ENCODE results near the gene H1-8. TPM values are rescaled to one million over a fixed set of nuclear protein-coding genes. Genes with fewer than 3 reads are reported as not detected.

H1-8 gene
- total RNA-seq, 4 donors from 2014 or later, result not detected

- Histone ChIP-seq H3K4me3 (no peak overlapping the region), H3K27me3 (no peaks in the 10 kb centered on the region), H3K36me3 (no peaks in the 10 kb centered on the region), H3K9me3 (no peaks in the 10 kb centered on the region), H3K27ac (peak overlapping the region in 3 of 4 donors; percentile 12 to 83 (median 42)), H3K4me1 (peaks cover 0 to 77% (median 6%) of the 10 kb centered on the region in 4 donors)
- TF ChIP-seq, protein P1, sequence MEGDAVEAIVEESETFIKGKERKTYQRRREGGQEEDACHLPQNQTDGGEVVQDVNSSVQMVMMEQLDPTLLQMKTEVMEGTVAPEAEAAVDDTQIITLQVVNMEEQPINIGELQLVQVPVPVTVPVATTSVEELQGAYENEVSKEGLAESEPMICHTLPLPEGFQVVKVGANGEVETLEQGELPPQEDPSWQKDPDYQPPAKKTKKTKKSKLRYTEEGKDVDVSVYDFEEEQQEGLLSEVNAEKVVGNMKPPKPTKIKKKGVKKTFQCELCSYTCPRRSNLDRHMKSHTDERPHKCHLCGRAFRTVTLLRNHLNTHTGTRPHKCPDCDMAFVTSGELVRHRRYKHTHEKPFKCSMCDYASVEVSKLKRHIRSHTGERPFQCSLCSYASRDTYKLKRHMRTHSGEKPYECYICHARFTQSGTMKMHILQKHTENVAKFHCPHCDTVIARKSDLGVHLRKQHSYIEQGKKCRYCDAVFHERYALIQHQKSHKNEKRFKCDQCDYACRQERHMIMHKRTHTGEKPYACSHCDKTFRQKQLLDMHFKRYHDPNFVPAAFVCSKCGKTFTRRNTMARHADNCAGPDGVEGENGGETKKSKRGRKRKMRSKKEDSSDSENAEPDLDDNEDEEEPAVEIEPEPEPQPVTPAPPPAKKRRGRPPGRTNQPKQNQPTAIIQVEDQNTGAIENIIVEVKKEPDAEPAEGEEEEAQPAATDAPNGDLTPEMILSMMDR (IDR thresholded peaks at IDR 0.05), result no peak
- TF ChIP-seq POLR2A (IDR thresholded peaks at IDR 0.05), result no peak
- no peak for DNase-seq
Observed at GRCh38 chr3:129600348-129600747, 57.4 kb downstream of the H1-8 start.

Small RNA genes lying within 50 kb of the gene (small RNA-seq; reads per million reads assigned to genes)
- gene RN7SL752P, result 0 to 0.06 reads per million in 2 donors

Other genes with a start within 250 kb of the H1-8 start
- under 1 TPM in 1 of 4 donors, not detected in 3; 0.54 TPM for gene EFCAB12, start 114.5 kb upstream of the H1-8 start, total RNA-seq
- 100 to 1,000 TPM in 1 of 4 donors, 10 to 100 TPM in 3; 19.8 to 106 (median 38.3) TPM for gene MBD4, start 103.2 kb upstream of the H1-8 start, total RNA-seq
- gene IFT122, start 103.0 kb upstream of the H1-8 start, total RNA-seq, result 10 to 100 TPM; 10.9 to 85.0 (median 26.4) TPM
- not detected for gene RHO, start 14.5 kb upstream of the H1-8 start, total RNA-seq
- 100 to 1,000 TPM in 1 of 4 donors, 10 to 100 TPM in 3; 13.1 to 305 (median 48.2) TPM for gene PLXND1, start 63.5 kb downstream of the H1-8 start, total RNA-seq